Suprapubic skin (tissue), 4 donors: ENCODE measurements around the gene C11orf68. TPM values are rescaled to one million over a fixed set of nuclear protein-coding genes. Genes with fewer than 3 reads are reported as not detected.

Experiments used
- DNase-seq, 2 donors: peaks; one replicate each; pipeline ENCODE4 v3.0.0-alpha.2; 2019; ENCODE audit warnings: low spot score in 2 of 2
- H3K27ac ChIP-seq: fragments of 200-600 bp; sonication (generic); one replicate; pipeline ENCODE4 v1.5.1; 2019
- H3K27me3 ChIP-seq: fragments of 200-600 bp; sonication (generic); one replicate; pipeline ENCODE4 v1.5.1; 2019
- H3K36me3 ChIP-seq: fragments of 200-600 bp; sonication (generic); one replicate; pipeline ENCODE4 v1.5.1; 2019
- H3K4me1 ChIP-seq: fragments of 200-600 bp; sonication (generic); one replicate; pipeline ENCODE4 v1.5.1; 2019
- H3K4me3 ChIP-seq: fragments of 200-600 bp; sonication (generic); one replicate; pipeline ENCODE4 v1.5.1; 2019; ENCODE audit warnings: mild to moderate bottlenecking
- H3K9me3 ChIP-seq: fragments of 200-600 bp; sonication (generic); one replicate; pipeline ENCODE4 v1.5.1; 2019
- EP300 ChIP-seq: sonication (generic); formaldehyde crosslinking; IDR thresholded peaks from one replicate; pipeline ENCODE4 v1.6.1; 2017; ENCODE audit warnings: antibody characterized with exemption
- POLR2A ChIP-seq, 2 donors: fragments of 450-650 bp; IDR thresholded peaks; one replicate each; pipeline ENCODE4 v1.6.1; 2017; ENCODE audit warnings: antibody characterized with exemption in 2 of 2, mild to moderate bottlenecking in 2 of 2, moderate library complexity in 2 of 2
- POLR2AphosphoS5 ChIP-seq, 3 donors: sonication (generic); formaldehyde crosslinking; IDR thresholded peaks; one replicate each; pipeline ENCODE4 v1.6.1; 2017; ENCODE audit warnings: antibody characterized with exemption in 3 of 3
- WGBS: methylation state at CpG from one replicate; pipeline ENCODE4 v1.1.5; 2018; 5-methylcytosine and 5-hydroxymethylcytosine counted together
- total RNA-seq, 4 donors: library from RNA; depleted of rRNA; stranded (reverse); fragments of >200 nt; gene quantifications; one replicate each; pipeline ENCODE4 v1.1.0, GENCODE V29; 2016
- TF ChIP-seq, protein P1 (sequence below), 2 donors: fragments of 200-600 bp in 1 of 2; fragments of 450-650 bp in 1 of 2; sonication (generic) in 1 of 2; IDR thresholded peaks; one replicate each; pipeline ENCODE4 v1.5.1; 2016 to 2019; ENCODE audit warnings: antibody characterized with exemption in 2 of 2, mild to moderate bottlenecking in 1 of 2, moderate library complexity in 1 of 2

The C11orf68 gene
- total RNA-seq, 4 donors from 2014 or later = 17.4 to 21.6 (median 19.5) TPM

- Histone ChIP-seq H3K4me1 (peaks cover 43% of the 10 kb centered on the region), H3K36me3 (peaks cover 32% of the 10 kb centered on the region)
- DNase-seq = no peak
These were observed 31.8 kb downstream of the C11orf68 start for GRCh38 chr11:65886826-65887722.

DNA sequence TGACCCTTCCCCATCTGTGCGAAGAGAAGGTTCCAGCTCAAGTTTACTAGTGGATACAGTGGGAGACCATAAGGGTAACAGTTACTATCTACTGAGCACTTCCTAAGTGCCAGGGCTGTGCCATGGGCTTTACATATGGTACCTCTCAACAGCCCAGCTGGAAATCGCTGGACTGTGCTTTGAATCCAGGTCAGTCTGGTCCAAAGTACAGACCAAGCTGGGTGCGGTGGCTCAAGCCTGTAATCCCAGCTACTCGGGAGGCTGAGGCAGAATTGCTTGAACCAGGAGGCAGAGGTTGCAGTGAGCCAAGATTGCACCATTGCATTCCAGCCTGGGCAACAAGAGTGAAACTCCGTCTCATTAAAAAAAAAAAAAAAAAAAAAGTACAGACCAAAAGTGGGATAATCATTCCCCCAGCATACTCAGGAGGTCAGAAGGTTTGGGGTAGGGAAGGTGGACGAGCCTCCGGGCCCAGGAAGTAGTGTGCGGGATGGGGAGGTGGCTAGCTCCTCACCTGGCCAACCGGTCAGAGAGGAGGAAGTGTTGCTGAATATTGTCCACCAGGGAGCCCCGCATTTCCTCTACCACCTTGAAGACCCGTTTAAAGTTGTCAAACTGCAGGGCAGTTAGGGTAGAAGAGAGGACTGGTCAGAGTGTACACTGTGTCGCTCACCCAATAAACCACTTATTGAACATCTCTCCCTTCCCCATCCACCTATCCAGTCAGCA, 32.9 kb downstream of the C11orf68 start:
- no peak for TF ChIP-seq POLR2A (IDR thresholded peaks at IDR 0.05)
- TF ChIP-seq EP300 = no peak
- no peak for TF ChIP-seq POLR2AphosphoS5 (IDR thresholded peaks at IDR 0.05)
- TF ChIP-seq, protein P1, sequence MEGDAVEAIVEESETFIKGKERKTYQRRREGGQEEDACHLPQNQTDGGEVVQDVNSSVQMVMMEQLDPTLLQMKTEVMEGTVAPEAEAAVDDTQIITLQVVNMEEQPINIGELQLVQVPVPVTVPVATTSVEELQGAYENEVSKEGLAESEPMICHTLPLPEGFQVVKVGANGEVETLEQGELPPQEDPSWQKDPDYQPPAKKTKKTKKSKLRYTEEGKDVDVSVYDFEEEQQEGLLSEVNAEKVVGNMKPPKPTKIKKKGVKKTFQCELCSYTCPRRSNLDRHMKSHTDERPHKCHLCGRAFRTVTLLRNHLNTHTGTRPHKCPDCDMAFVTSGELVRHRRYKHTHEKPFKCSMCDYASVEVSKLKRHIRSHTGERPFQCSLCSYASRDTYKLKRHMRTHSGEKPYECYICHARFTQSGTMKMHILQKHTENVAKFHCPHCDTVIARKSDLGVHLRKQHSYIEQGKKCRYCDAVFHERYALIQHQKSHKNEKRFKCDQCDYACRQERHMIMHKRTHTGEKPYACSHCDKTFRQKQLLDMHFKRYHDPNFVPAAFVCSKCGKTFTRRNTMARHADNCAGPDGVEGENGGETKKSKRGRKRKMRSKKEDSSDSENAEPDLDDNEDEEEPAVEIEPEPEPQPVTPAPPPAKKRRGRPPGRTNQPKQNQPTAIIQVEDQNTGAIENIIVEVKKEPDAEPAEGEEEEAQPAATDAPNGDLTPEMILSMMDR (IDR thresholded peaks at IDR 0.05) = no peak
- Histone ChIP-seq H3K9me3 (no peaks in the 10 kb centered on the region), H3K4me3 (no peak overlapping the region), H3K27ac (no peak overlapping the region), H3K27me3 (no peaks in the 10 kb centered on the region), H3K4me1 (peaks cover 32% of the 10 kb centered on the region), H3K36me3 (peaks cover 33% of the 10 kb centered on the region)
- WGBS = 85% methylated on average over 12 of the region's 12 CpGs
- DNase-seq = no peak

More at GRCh38 chr11:65886826-65887722, 31.8 kb downstream of the C11orf68 start:
- 80% methylated on average over 14 of the region's 14 CpGs for WGBS
- H3K27ac ChIP-seq = peak overlapping the region; percentile 95
- H3K4me3 ChIP-seq = peak overlapping the region; percentile 65
- no peaks in the 10 kb centered on the region for H3K27me3 ChIP-seq
- no peaks in the 10 kb centered on the region for H3K9me3 ChIP-seq
- TF ChIP-seq, protein P1 (IDR thresholded peaks at IDR 0.05) = no peak
- TF ChIP-seq POLR2AphosphoS5 (IDR thresholded peaks at IDR 0.05) = no peak
- TF ChIP-seq POLR2A (IDR thresholded peaks at IDR 0.05) = no peak
- TF ChIP-seq EP300 = no peak

DNA sequence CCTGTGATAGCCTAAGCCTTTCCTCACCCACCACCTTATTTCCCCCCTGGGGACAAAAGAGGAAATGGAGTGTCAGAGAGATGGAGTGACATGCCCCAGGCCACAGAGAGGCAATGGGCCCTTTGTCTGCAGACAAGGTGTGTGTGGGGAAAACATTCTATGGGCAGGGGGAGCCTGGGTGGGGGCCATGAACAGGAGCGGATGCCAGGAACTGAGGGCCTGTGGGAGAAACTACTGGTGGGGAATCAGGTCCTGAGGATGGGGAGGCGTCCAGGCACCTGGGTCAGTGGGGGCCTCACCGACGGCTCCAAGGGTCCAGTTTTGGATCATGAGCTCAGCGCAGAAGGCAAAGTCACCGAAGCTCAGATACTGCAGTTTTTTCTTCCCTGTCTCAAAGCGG, 33.6 kb downstream of the C11orf68 start:
- WGBS = 81% methylated on average over 6 of the region's 7 CpGs
- peaks cover 33% of the 10 kb centered on the region for H3K36me3 ChIP-seq

DNA sequence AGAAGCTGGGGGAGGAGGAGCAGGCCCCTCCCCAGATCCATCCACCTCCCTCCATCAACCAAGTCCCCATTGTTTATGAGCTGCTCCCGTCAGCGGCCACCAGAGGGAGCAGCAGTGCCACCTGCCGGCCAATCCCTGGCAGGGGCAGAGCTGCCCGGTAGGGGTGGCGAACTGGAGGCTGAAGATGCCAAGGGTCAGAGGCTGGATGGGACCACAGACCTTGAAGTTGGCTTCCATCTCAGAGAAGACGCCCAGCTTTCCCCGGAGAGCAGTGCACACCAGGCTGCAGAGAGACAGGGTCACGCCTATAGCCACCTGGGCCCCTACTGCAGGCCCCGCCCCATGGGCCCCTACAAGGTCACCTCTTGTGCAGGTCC, 34.2 kb downstream of the C11orf68 start:
- Histone ChIP-seq H3K36me3 (peaks cover 33% of the 10 kb centered on the region), H3K4me1 (peaks cover 25% of the 10 kb centered on the region), H3K4me3 (no peak overlapping the region), H3K27ac (no peak overlapping the region), H3K27me3 (no peaks in the 10 kb centered on the region), H3K9me3 (no peaks in the 10 kb centered on the region)
- DNase-seq = no peak
- peak in 1 of 3 donors; percentile 76 for TF ChIP-seq POLR2AphosphoS5 (IDR thresholded peaks at IDR 0.05)
- TF ChIP-seq, protein P1 (IDR thresholded peaks at IDR 0.05) = peak; percentile 98
- no peak for TF ChIP-seq EP300
- 21% methylated on average over 6 of the region's 9 CpGs for WGBS

More for the DNA sequence above, 33.6 kb downstream of the C11orf68 start:
- DNase-seq = no peak
- Histone ChIP-seq H3K27ac (no peak overlapping the region), H3K4me1 (peaks cover 30% of the 10 kb centered on the region), H3K27me3 (no peaks in the 10 kb centered on the region), H3K4me3 (no peak overlapping the region), H3K9me3 (no peaks in the 10 kb centered on the region)
- TF ChIP-seq EP300 (no peak), POLR2AphosphoS5 (IDR thresholded peaks at IDR 0.05) (no peak), POLR2A (IDR thresholded peaks at IDR 0.05) (no peak)
- TF ChIP-seq, protein P1 (IDR thresholded peaks at IDR 0.05) = no peak
